ENCODE results near the gene PRKACB. TPM values are rescaled to one million over a fixed set of nuclear protein-coding genes. Genes with fewer than 3 reads are reported as not detected.
"Not testable (repeated sequence)": the region's sequence is repeated elsewhere in the genome, so short reads cannot be mapped to it uniquely, and the experiment has no call there.

Gene PRKACB
- 13.4 TPM for total RNA-seq

- peak; percentile 72 for ATAC-seq
These were observed at the start of gene PRKACB for GRCh38 chr1:84143796-84144565. Gene PRKACB (plus strand): TSS chr1:84144271. CDS start chr1:84144362, 91 bp downstream.

GRCh38 chr1:84095308-84095707 is 48.8 kb upstream of the PRKACB start:
- no peak for ATAC-seq

- no peak for ATAC-seq
These were observed 47.9 kb upstream of the PRKACB start for GRCh38 chr1:84096176-84096575.

GRCh38 chr1:84101204-84101603 is 42.9 kb upstream of the PRKACB start:
- ATAC-seq: no peak

GRCh38 chr1:84103197-84103992 is 40.7 kb upstream of the PRKACB start:
- peak; percentile 80 for ATAC-seq

GRCh38 chr1:84107538-84107937 is 36.5 kb upstream of the PRKACB start:
- not testable (repeated sequence) for ATAC-seq

GRCh38 chr1:84107955-84108354 is 36.1 kb upstream of the PRKACB start:
- ATAC-seq: no peak

GRCh38 chr1:84108900-84109578 is 35.0 kb upstream of the PRKACB start:
- no peak for ATAC-seq

GRCh38 chr1:84110629-84111028 is 33.4 kb upstream of the PRKACB start:
- ATAC-seq: no peak

- no peak for ATAC-seq
These were observed 27.5 kb upstream of the PRKACB start for GRCh38 chr1:84116558-84116957.

- peak; percentile 23 for ATAC-seq
These were observed 26.2 kb upstream of the PRKACB start for GRCh38 chr1:84117868-84118267.

- ATAC-seq: no peak
These were observed 22.7 kb upstream of the PRKACB start for GRCh38 chr1:84121360-84121759.

GRCh38 chr1:84122780-84123382 is 21.2 kb upstream of the PRKACB start:
- ATAC-seq: no peak

- no peak for ATAC-seq
These were observed 10.6 kb upstream of the PRKACB start for GRCh38 chr1:84133479-84133878.

- ATAC-seq: no peak
These were observed 8.7 kb upstream of the PRKACB start for GRCh38 chr1:84135341-84135740.

GRCh38 chr1:84141182-84142003 is 2.7 kb upstream of the PRKACB start:
- ATAC-seq: no peak

- ATAC-seq: no peak
These were observed 997 bp downstream of the PRKACB start for GRCh38 chr1:84145068-84145467.

GRCh38 chr1:84146411-84147032 is 2.5 kb downstream of the PRKACB start:
- peak; percentile 38 for ATAC-seq

- ATAC-seq: no peak
These were observed 4.7 kb downstream of the PRKACB start for GRCh38 chr1:84148758-84149157.

GRCh38 chr1:84152649-84153056 is 8.6 kb downstream of the PRKACB start:
- no peak for ATAC-seq

GRCh38 chr1:84155517-84155916 is 11.4 kb downstream of the PRKACB start:
- ATAC-seq: no peak
